Measurements from ENCODE around the gene OLFML2A. TPM values are rescaled to one million over a fixed set of nuclear protein-coding genes. Genes with fewer than 3 reads are reported as not detected.
A peak's percentile ranks its signal among the peaks of the same experiment; 100 is the strongest.

Gene OLFML2A
- total RNA-seq, 1 donor = 13.7 TPM

- no peak overlapping the region for H3K4me3 ChIP-seq (ENCODE audit: low read depth, low read length)
- TF ChIP-seq CTCF (IDR thresholded peaks at IDR 0.05; ENCODE audit: insufficient read depth, low read length) = no peak
- DNase-seq (ENCODE audit: low read depth) = no peak
Measured at GRCh38 chr9:124805186-124805585, 28.3 kb downstream of the OLFML2A start.

GRCh38 chr9:124808246-124808956 lies 31.5 kb downstream of the OLFML2A start:
- no peak for DNase-seq (ENCODE audit: low read depth)
- no peak for TF ChIP-seq CTCF (IDR thresholded peaks at IDR 0.05; ENCODE audit: insufficient read depth, low read length)
- H3K4me3 ChIP-seq (ENCODE audit: low read depth, low read length) = no peak overlapping the region

- no peak for DNase-seq (ENCODE audit: low read depth)
- no peak overlapping the region for H3K4me3 ChIP-seq (ENCODE audit: low read depth, low read length)
- no peak for TF ChIP-seq CTCF (IDR thresholded peaks at IDR 0.05; ENCODE audit: insufficient read depth, low read length)
Measured at GRCh38 chr9:124809211-124809610, 32.3 kb downstream of the OLFML2A start.

GRCh38 chr9:124809741-124810500 lies 33.0 kb downstream of the OLFML2A start:
- no peak for TF ChIP-seq CTCF (IDR thresholded peaks at IDR 0.05; ENCODE audit: insufficient read depth, low read length)
- no peak for DNase-seq (ENCODE audit: low read depth)
- H3K4me3 ChIP-seq (ENCODE audit: low read depth, low read length) = no peak overlapping the region

GRCh38 chr9:124810663-124811355 lies 33.9 kb downstream of the OLFML2A start:
- H3K4me3 ChIP-seq (ENCODE audit: low read depth, low read length) = no peak overlapping the region
- no peak for TF ChIP-seq CTCF (IDR thresholded peaks at IDR 0.05; ENCODE audit: insufficient read depth, low read length)
- peak; percentile 78 for DNase-seq (ENCODE audit: low read depth)

GRCh38 chr9:124812441-124812876 lies 35.5 kb downstream of the OLFML2A start:
- no peak overlapping the region for H3K4me3 ChIP-seq (ENCODE audit: low read depth, low read length)
- DNase-seq (ENCODE audit: low read depth) = peak; percentile 93
- peak; percentile 8 for TF ChIP-seq CTCF (IDR thresholded peaks at IDR 0.05; ENCODE audit: insufficient read depth, low read length)

Data from fibroblast of the aortic adventitia (primary cell).